Neural cell (in vitro differentiated cells): Measurements from ENCODE around the gene NRARP. TPM values are rescaled to one million over a fixed set of nuclear protein-coding genes. Genes with fewer than 3 reads are reported as not detected.

Source experiments
- H2AFZ ChIP-seq: fragments of 200-600, 300-800 bp; sonication (generic), shearing (Covaris generic); 2 replicates; pipeline ENCODE4 v1.6.0; 2014; ENCODE audit warnings: low read depth, mild to moderate bottlenecking, antibody characterized with exemption, low read length, moderate library complexity
- H3F3A ChIP-seq: fragments of 200-600 bp; shearing (Covaris generic); 2 replicates; pipeline ENCODE4 v1.6.1; 2016; ENCODE audit warnings: mild to moderate bottlenecking, moderate library complexity, mixed read lengths, antibody characterized with exemption, low read length; ENCODE audit not compliant: insufficient read depth, poor library complexity, severe bottlenecking
- H3K27ac ChIP-seq: fragments of 200-600, 300-800 bp; sonication (generic), shearing (Covaris generic); 2 replicates; pipeline ENCODE4 v1.5.1; 2014; ENCODE audit warnings: mild to moderate bottlenecking, low read length, moderate library complexity
- H3K27me3 ChIP-seq: fragments of 300-800, 200-600 bp; sonication (generic), shearing (Covaris generic); 2 replicates; pipeline ENCODE4 v1.6.0; 2014; ENCODE audit warnings: mild to moderate bottlenecking, low read depth, low read length, moderate library complexity; ENCODE audit not compliant: insufficient read depth
- H3K36me3 ChIP-seq: fragments of 300-800, 200-600 bp; sonication (generic), shearing (Covaris generic); 2 replicates; pipeline ENCODE4 v1.5.1; 2014; ENCODE audit warnings: mild to moderate bottlenecking, antibody characterized with exemption, low read length, moderate library complexity; ENCODE audit not compliant: insufficient read depth
- H3K4me2 ChIP-seq: fragments of 300-800, 200-600 bp; sonication (generic), shearing (Covaris generic); 2 replicates; pipeline ENCODE4 v1.6.0; 2014; ENCODE audit warnings: mild to moderate bottlenecking, low read length
- H3K4me3 ChIP-seq: fragments of 300-800, 200-600 bp; sonication (generic), shearing (Covaris generic); 2 replicates; pipeline ENCODE4 v1.5.1; 2014; ENCODE audit warnings: mild to moderate bottlenecking, low read length, moderate library complexity
- H3K79me2 ChIP-seq: fragments of 200-600 bp; shearing (Covaris generic); replicated peaks from 2 replicates; pipeline ENCODE4 v1.6.0; 2014; ENCODE audit warnings: mild to moderate bottlenecking, low read length, moderate library complexity; ENCODE audit not compliant: insufficient read depth
- H3K9ac ChIP-seq: fragments of 300-800, 200-600 bp; sonication (generic), shearing (Covaris generic); 2 replicates; pipeline ENCODE4 v1.6.1; 2016; ENCODE audit warnings: mild to moderate bottlenecking, low read length, mixed read lengths
- H3K9me2 ChIP-seq: fragments of 200-600 bp; shearing (Covaris generic); 2 replicates; pipeline ENCODE4 v1.6.1; 2016; ENCODE audit warnings: mild to moderate bottlenecking, low read length, mixed read lengths; ENCODE audit not compliant: insufficient read depth
- H3K9me3 ChIP-seq: fragments of 200-600, 300-800 bp; sonication (generic), shearing (Covaris generic); 2 replicates; pipeline ENCODE4 v1.6.1; 2016; ENCODE audit warnings: mild to moderate bottlenecking, mixed run types, low read length, moderate library complexity, mixed read lengths
- H4K20me1 ChIP-seq: fragments of 200-600 bp; shearing (Covaris generic); 2 replicates; pipeline ENCODE4 v1.6.1; 2016; ENCODE audit warnings: mild to moderate bottlenecking, mixed run types; ENCODE audit not compliant: insufficient read depth
- EP300 ChIP-seq: fragments of 450-650 bp; conservative IDR thresholded peaks from 2 replicates; pipeline ENCODE4 v1.6.1; 2014; ENCODE audit warnings: antibody characterized with exemption, mild to moderate bottlenecking, moderate library complexity; ENCODE audit not compliant: poor library complexity, severe bottlenecking
- EZH2 ChIP-seq: fragments of 200-600, 300-800 bp; shearing (Covaris generic), sonication (generic); IDR thresholded peaks from 2 replicates; pipeline ENCODE4 v1.6.1; 2014; ENCODE audit warnings: antibody characterized with exemption, low read length, borderline replicate concordance, mild to moderate bottlenecking; ENCODE audit not compliant: insufficient read depth, poor library complexity, severe bottlenecking
- MXI1 ChIP-seq: fragments of 450-650 bp; conservative IDR thresholded peaks from 2 replicates; pipeline ENCODE4 v1.6.1; 2014; ENCODE audit warnings: antibody characterized with exemption, mild to moderate bottlenecking; ENCODE audit not compliant: poor library complexity, severe bottlenecking
- POLR2AphosphoS5 ChIP-seq: IDR thresholded peaks from 2 replicates; pipeline ENCODE4 v1.6.1; 2012
- RAD21 ChIP-seq: fragments of 450-650 bp; conservative IDR thresholded peaks from 2 replicates; pipeline ENCODE4 v1.6.1; 2014; ENCODE audit warnings: antibody characterized with exemption, mild to moderate bottlenecking, moderate library complexity
- SMC3 ChIP-seq: fragments of 450-650 bp; conservative IDR thresholded peaks from 2 replicates; pipeline ENCODE4 v1.6.1; 2014; ENCODE audit warnings: antibody characterized with exemption, mild to moderate bottlenecking, moderate library complexity; ENCODE audit not compliant: poor library complexity
- TAF1 ChIP-seq: IDR thresholded peaks from 2 replicates; pipeline ENCODE4 v1.6.1; 2012; ENCODE audit warnings: low read depth
- polyA plus RNA-seq: library from polyadenylated mRNA; depleted of rRNA; stranded (reverse); fragments of >200 nt; gene quantifications from 2 replicates; pipeline ENCODE4 v1.2.3, GENCODE V29; 2014
- TF ChIP-seq, protein P1 (sequence below): IDR thresholded peaks from 2 replicates; pipeline ENCODE4 v1.6.1; 2012; ENCODE audit warnings: borderline replicate concordance
- TF ChIP-seq, protein P2 (sequence below): fragments of 450-650 bp; IDR thresholded peaks from 2 replicates; pipeline ENCODE4 v1.5.1; 2014; ENCODE audit warnings: antibody characterized with exemption, mild to moderate bottlenecking, moderate library complexity; ENCODE audit not compliant: poor library complexity, severe bottlenecking

Gene NRARP
- polyA plus RNA-seq, 1 donor from 2014 or later = 2.3 TPM

DNA sequence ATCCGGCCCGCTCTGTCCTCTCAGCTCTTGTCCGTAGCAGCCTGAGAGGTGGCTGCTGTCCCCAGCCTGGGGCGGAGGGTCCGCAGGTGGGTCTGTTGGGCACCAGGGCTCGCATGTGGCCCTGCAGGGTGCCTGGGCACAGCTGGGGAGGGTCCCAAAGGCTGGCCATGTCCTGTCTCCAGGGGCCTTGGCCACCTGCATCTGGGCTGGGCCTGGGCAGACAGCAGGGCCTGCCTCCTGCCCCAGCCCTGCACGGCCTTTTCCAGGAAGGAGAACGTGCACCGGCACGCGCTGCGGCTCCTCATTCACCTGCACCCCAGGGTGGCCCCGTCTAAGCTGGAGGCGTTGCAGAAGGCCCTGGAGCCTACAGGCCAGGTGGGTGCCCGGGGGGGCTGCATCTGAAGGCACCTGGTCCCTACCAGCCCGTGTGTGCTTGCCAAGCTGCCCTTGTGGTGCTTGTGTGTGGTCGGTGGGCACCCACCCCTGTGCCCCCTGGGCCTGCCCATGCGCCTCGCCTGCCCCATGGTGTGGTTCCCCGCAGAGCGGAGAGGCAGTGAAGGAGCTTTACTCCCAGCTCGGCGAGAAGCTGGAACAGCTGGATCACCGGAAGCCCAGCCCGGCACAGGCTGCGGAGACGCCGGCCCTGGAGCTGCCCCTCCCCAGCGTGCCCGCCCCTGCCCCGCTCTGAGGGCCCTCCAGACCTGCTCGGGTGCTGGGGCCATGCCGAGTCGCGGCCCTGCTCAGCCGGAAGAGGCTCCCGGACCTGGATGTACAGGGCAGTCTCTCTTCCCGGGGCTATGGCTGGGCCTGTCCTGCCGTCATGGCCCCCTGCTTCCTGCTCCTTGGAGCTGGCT is 29.6 kb downstream of the NRARP start:
- Histone ChIP-seq H3K27ac (no peak overlapping the region), H2AFZ (no peak overlapping the region), H3K4me3 (no peak overlapping the region), H3K9me3 (no peaks in the 10 kb centered on the region), H3K4me2 (no peak overlapping the region), H4K20me1 (no peaks in the 10 kb centered on the region), H3K36me3 (peaks cover 7% of the 10 kb centered on the region), H3F3A (no peaks in the 10 kb centered on the region), H3K79me2 (no peaks in the 10 kb centered on the region), H3K9ac (no peak overlapping the region), H3K9me2 (no peaks in the 10 kb centered on the region), H3K27me3 (no peaks in the 10 kb centered on the region)
- TF ChIP-seq EP300 (no peak), TAF1 (no peak), MXI1 (no peak), SMC3 (no peak), EZH2 (no peak), POLR2AphosphoS5 (no peak), RAD21 (no peak)
- TF ChIP-seq, protein P1, sequence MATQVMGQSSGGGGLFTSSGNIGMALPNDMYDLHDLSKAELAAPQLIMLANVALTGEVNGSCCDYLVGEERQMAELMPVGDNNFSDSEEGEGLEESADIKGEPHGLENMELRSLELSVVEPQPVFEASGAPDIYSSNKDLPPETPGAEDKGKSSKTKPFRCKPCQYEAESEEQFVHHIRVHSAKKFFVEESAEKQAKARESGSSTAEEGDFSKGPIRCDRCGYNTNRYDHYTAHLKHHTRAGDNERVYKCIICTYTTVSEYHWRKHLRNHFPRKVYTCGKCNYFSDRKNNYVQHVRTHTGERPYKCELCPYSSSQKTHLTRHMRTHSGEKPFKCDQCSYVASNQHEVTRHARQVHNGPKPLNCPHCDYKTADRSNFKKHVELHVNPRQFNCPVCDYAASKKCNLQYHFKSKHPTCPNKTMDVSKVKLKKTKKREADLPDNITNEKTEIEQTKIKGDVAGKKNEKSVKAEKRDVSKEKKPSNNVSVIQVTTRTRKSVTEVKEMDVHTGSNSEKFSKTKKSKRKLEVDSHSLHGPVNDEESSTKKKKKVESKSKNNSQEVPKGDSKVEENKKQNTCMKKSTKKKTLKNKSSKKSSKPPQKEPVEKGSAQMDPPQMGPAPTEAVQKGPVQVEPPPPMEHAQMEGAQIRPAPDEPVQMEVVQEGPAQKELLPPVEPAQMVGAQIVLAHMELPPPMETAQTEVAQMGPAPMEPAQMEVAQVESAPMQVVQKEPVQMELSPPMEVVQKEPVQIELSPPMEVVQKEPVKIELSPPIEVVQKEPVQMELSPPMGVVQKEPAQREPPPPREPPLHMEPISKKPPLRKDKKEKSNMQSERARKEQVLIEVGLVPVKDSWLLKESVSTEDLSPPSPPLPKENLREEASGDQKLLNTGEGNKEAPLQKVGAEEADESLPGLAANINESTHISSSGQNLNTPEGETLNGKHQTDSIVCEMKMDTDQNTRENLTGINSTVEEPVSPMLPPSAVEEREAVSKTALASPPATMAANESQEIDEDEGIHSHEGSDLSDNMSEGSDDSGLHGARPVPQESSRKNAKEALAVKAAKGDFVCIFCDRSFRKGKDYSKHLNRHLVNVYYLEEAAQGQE = no peak
- TF ChIP-seq, protein P2, sequence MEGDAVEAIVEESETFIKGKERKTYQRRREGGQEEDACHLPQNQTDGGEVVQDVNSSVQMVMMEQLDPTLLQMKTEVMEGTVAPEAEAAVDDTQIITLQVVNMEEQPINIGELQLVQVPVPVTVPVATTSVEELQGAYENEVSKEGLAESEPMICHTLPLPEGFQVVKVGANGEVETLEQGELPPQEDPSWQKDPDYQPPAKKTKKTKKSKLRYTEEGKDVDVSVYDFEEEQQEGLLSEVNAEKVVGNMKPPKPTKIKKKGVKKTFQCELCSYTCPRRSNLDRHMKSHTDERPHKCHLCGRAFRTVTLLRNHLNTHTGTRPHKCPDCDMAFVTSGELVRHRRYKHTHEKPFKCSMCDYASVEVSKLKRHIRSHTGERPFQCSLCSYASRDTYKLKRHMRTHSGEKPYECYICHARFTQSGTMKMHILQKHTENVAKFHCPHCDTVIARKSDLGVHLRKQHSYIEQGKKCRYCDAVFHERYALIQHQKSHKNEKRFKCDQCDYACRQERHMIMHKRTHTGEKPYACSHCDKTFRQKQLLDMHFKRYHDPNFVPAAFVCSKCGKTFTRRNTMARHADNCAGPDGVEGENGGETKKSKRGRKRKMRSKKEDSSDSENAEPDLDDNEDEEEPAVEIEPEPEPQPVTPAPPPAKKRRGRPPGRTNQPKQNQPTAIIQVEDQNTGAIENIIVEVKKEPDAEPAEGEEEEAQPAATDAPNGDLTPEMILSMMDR = no peak

DNA sequence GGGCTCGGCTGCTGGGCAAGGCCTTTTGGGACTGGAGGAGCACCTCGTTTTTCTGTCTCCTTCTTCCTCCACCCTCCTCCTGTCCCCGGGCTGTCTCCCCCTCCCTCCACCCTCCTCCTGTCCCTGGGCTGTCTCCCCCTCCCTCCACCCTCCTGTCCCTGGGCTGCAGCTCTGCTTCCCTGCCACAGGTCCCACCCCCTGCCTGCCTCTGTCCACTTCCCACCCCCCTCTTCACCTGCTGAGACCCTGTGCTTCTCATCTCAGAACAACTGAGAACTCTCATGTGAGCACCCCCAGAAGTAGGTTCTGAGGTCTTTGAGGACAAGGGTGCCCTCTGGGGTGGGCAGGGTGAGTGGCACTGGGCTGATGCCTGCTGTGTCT is 30.4 kb downstream of the NRARP start:
- TF ChIP-seq, protein P1 = no peak
- TF ChIP-seq TAF1 (no peak), EZH2 (no peak), MXI1 (no peak), POLR2AphosphoS5 (no peak), SMC3 (no peak), EP300 (no peak), RAD21 (no peak)
- TF ChIP-seq, protein P2 = no peak
- no peaks in the 10 kb centered on the region for H3K27me3 ChIP-seq
- no peaks in the 10 kb centered on the region for H3K9me3 ChIP-seq
- no peak overlapping the region for H3K4me2 ChIP-seq
- H3K79me2 ChIP-seq = no peaks in the 10 kb centered on the region
- H3K36me3 ChIP-seq = peaks cover 7% of the 10 kb centered on the region
- H3K9me2 ChIP-seq = no peaks in the 10 kb centered on the region
- H2AFZ ChIP-seq = no peak overlapping the region
- no peak overlapping the region for H3K4me3 ChIP-seq
- H3K27ac ChIP-seq = no peak overlapping the region
- H3F3A ChIP-seq = no peaks in the 10 kb centered on the region
- no peaks in the 10 kb centered on the region for H4K20me1 ChIP-seq
- no peak overlapping the region for H3K9ac ChIP-seq
